Endothelial cell of umbilical vein (primary cell): Measurements from ENCODE around the gene CCDC177.

Experiments
- CTCF ChIP-seq, 2 donors: IDR thresholded peaks; 1 replicate in 1 of 2; 2 replicates in 1 of 2; pipeline ENCODE4 v1.5.1; 2011; ENCODE audit warnings: low read length in 2 of 2, mild to moderate bottlenecking in 2 of 2, moderate library complexity in 2 of 2, control low read depth in 1 of 2, inconsistent platforms in 1 of 2, low read depth in 1 of 2; ENCODE audit not compliant: insufficient read depth in 1 of 2; ENCODE audit errors: extremely low read depth in 1 of 2
- EZH2 ChIP-seq: IDR thresholded peaks from 2 replicates; pipeline ENCODE4 v1.6.1; 2012; ENCODE audit warnings: borderline replicate concordance, low read depth, mild to moderate bottlenecking, moderate library complexity, low read length, inconsistent platforms; ENCODE audit not compliant: severe bottlenecking
- JUN ChIP-seq: IDR thresholded peaks from 2 replicates; pipeline ENCODE4 v1.6.1; 2011; ENCODE audit warnings: borderline replicate concordance, low read depth; ENCODE audit not compliant: insufficient read length, insufficient read depth
- POLR2A ChIP-seq: IDR thresholded peaks from 2 replicates; pipeline ENCODE4 v1.6.1; 2012; ENCODE audit warnings: low read depth, mild to moderate bottlenecking, control low read depth, low read length

GRCh38 chr14:69620211-69620611 is 45.5 kb upstream of the CCDC177 start:
- TF ChIP-seq POLR2A, result no peak
- TF ChIP-seq JUN, result no peak
- no peak for TF ChIP-seq CTCF (IDR thresholded peaks at IDR 0.05; ENCODE audit: extremely low read depth in 1 of 2, insufficient read depth in 1 of 2, low read depth in 1 of 2, low read length in 2 of 2)
- no peak for TF ChIP-seq EZH2
